SK-N-SH treated with all-trans-retinoic acid at 6 μM for 48 hours (cell line): ENCODE measurements around the gene TSPY4.

Experiments used
- GLIS3 ChIP-seq: fragments of 250-450 bp; sonication (Bioruptor Pico); IDR thresholded peaks from 2 replicates; pipeline ENCODE4 v1.5.0; 2020; ENCODE audit warnings: mild to moderate bottlenecking, moderate library complexity
- SNAI2 ChIP-seq: fragments of 250-450 bp; sonication (Bioruptor Pico); IDR thresholded peaks from 2 replicates; pipeline ENCODE4 v1.5.0; 2020; ENCODE audit warnings: mild to moderate bottlenecking, moderate library complexity
- ZC3H10 ChIP-seq: fragments of 250-450 bp; sonication (Bioruptor Pico); IDR thresholded peaks from 2 replicates; pipeline ENCODE4 v1.5.1; 2021; ENCODE audit warnings: mild to moderate bottlenecking, moderate library complexity
- ZFP3 ChIP-seq: fragments of 250-450 bp; sonication (Bioruptor Pico); IDR thresholded peaks from 2 replicates; pipeline ENCODE4 v1.5.0; 2020; ENCODE audit warnings: mild to moderate bottlenecking, moderate library complexity
- ZNF8 ChIP-seq: fragments of 450-650 bp; formaldehyde crosslinking; IDR thresholded peaks from 2 replicates; pipeline ENCODE4 v1.5.0; 2020; ENCODE audit warnings: mild to moderate bottlenecking, moderate library complexity
- TF ChIP-seq, protein P1 (sequence below): fragments of 250-450 bp; sonication (Bioruptor Pico); IDR thresholded peaks from 2 replicates; pipeline ENCODE4 v1.8.0; 2020; ENCODE audit warnings: mild to moderate bottlenecking, moderate library complexity, borderline replicate concordance

DNA sequence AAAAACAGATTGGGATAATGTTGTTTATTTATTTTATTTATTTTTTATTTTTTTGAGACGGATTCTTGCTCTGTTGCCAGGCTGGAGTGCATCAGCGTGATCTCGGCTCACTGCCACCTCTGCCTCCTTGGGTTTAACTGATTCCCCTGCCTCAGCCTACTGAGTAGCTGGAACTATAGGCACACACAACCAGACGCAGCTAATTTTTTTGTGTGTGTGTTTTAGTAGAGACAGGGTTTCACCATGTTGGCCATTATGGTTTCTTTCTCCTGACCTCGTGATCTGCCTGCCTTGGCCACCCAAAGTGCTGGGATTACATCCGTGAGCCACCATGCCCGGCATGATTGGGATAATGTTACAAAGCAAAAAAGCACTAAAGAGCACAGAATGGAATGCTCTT is 16.3 kb upstream of the TSPY4 start:
- TF ChIP-seq ZC3H10 (CRISPR knock-in tag) = no peak
- TF ChIP-seq, protein P1, sequence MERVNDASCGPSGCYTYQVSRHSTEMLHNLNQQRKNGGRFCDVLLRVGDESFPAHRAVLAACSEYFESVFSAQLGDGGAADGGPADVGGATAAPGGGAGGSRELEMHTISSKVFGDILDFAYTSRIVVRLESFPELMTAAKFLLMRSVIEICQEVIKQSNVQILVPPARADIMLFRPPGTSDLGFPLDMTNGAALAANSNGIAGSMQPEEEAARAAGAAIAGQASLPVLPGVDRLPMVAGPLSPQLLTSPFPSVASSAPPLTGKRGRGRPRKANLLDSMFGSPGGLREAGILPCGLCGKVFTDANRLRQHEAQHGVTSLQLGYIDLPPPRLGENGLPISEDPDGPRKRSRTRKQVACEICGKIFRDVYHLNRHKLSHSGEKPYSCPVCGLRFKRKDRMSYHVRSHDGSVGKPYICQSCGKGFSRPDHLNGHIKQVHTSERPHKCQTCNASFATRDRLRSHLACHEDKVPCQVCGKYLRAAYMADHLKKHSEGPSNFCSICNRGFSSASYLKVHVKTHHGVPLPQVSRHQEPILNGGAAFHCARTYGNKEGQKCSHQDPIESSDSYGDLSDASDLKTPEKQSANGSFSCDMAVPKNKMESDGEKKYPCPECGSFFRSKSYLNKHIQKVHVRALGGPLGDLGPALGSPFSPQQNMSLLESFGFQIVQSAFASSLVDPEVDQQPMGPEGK = no peak
- no peak for TF ChIP-seq ZFP3
- no peak for TF ChIP-seq ZNF8 (CRISPR knock-in tag)
- TF ChIP-seq GLIS3 (CRISPR knock-in tag) = no peak
- no peak for TF ChIP-seq SNAI2 (CRISPR knock-in tag)
